ENCODE data around the gene SLC44A4.

SLC44A4 gene

GRCh38 chr6:31862344-31863235, 16.2 kb downstream of the SLC44A4 start, which contains the start of gene NEU1:
Gene NEU1, minus strand, starts transcription at chr6:31862821. Its CDS starts 45 bp downstream, at chr6:31862776.
- peak within 1 kb of the TSS; percentile 77 for H3K27ac ChIP-seq (ENCODE audit: low read depth, low read length, poor library complexity, severe bottlenecking)
- H3K4me1 ChIP-seq (ENCODE audit: insufficient read depth, low read length, severe bottlenecking), result peaks cover 26% of the 10 kb centered on the region
- peak within 1 kb of the TSS; percentile 79 for H3K4me2 ChIP-seq (ENCODE audit: low read length)
- H3K36me3 ChIP-seq (ENCODE audit: insufficient read depth, low read length), result peaks cover 29% of the 10 kb centered on the region
- TF ChIP-seq, protein P1, sequence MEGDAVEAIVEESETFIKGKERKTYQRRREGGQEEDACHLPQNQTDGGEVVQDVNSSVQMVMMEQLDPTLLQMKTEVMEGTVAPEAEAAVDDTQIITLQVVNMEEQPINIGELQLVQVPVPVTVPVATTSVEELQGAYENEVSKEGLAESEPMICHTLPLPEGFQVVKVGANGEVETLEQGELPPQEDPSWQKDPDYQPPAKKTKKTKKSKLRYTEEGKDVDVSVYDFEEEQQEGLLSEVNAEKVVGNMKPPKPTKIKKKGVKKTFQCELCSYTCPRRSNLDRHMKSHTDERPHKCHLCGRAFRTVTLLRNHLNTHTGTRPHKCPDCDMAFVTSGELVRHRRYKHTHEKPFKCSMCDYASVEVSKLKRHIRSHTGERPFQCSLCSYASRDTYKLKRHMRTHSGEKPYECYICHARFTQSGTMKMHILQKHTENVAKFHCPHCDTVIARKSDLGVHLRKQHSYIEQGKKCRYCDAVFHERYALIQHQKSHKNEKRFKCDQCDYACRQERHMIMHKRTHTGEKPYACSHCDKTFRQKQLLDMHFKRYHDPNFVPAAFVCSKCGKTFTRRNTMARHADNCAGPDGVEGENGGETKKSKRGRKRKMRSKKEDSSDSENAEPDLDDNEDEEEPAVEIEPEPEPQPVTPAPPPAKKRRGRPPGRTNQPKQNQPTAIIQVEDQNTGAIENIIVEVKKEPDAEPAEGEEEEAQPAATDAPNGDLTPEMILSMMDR (IDR thresholded peaks at IDR 0.05; ENCODE audit: low read length), result no peak
- TF ChIP-seq EZH2 (IDR thresholded peaks at IDR 0.05; ENCODE audit: borderline replicate concordance, low read length), result no peak
- peak within 1 kb of the TSS; percentile 73 for H3K9ac ChIP-seq (ENCODE audit: low read length)
- H3K9me3 ChIP-seq (ENCODE audit: low read length), result no peaks in the 10 kb centered on the region
- peak within 1 kb of the TSS; percentile 77; the same call in 1 of the 2 replicates for H2AFZ ChIP-seq (ENCODE audit: low read length)
- H3K79me2 ChIP-seq (ENCODE audit: insufficient read depth, low read length), result no peaks in the 10 kb centered on the region
- H3K4me3 ChIP-seq (ENCODE audit: low read depth, low read length, poor library complexity, severe bottlenecking), result peak within 1 kb of the TSS; percentile 78
- H4K20me1 ChIP-seq (ENCODE audit: insufficient read depth, low read length), result no peaks in the 10 kb centered on the region
- no peaks in the 10 kb centered on the region for H3K27me3 ChIP-seq (ENCODE audit: insufficient read depth, low read length)
- H3F3A ChIP-seq (ENCODE audit: insufficient read depth, low read length), result no peaks in the 10 kb centered on the region
- H3K9me2 ChIP-seq (ENCODE audit: low read depth, low read length), result no peaks in the 10 kb centered on the region

GRCh38 chr6:31861919-31862343, 16.9 kb downstream of the SLC44A4 start:
- peaks cover 31% of the 10 kb centered on the region for H3K36me3 ChIP-seq (ENCODE audit: insufficient read depth, low read length)
- no peak overlapping the region for H3K27ac ChIP-seq (ENCODE audit: low read depth, low read length, poor library complexity, severe bottlenecking)
- no peaks in the 10 kb centered on the region for H3K9me2 ChIP-seq (ENCODE audit: low read depth, low read length)
- no peaks in the 10 kb centered on the region for H3K27me3 ChIP-seq (ENCODE audit: insufficient read depth, low read length)
- H3K4me2 ChIP-seq (ENCODE audit: low read length), result peak overlapping the region; percentile 76
- peak overlapping the region; percentile 73 for H3K9ac ChIP-seq (ENCODE audit: low read length)
- TF ChIP-seq EZH2 (IDR thresholded peaks at IDR 0.05; ENCODE audit: borderline replicate concordance, low read length), result no peak
- TF ChIP-seq, protein P1 (IDR thresholded peaks at IDR 0.05; ENCODE audit: low read length), result no peak
- H2AFZ ChIP-seq (ENCODE audit: low read length), result no peak overlapping the region
- H4K20me1 ChIP-seq (ENCODE audit: insufficient read depth, low read length), result no peaks in the 10 kb centered on the region
- no peaks in the 10 kb centered on the region for H3K79me2 ChIP-seq (ENCODE audit: insufficient read depth, low read length)
- peaks cover 26% of the 10 kb centered on the region for H3K4me1 ChIP-seq (ENCODE audit: insufficient read depth, low read length, severe bottlenecking)
- peak overlapping the region; percentile 67 for H3K4me3 ChIP-seq (ENCODE audit: low read depth, low read length, poor library complexity, severe bottlenecking)
- H3F3A ChIP-seq (ENCODE audit: insufficient read depth, low read length), result no peaks in the 10 kb centered on the region
- no peaks in the 10 kb centered on the region for H3K9me3 ChIP-seq (ENCODE audit: low read length)

- Histone ChIP-seq H3K4me3 (ENCODE audit: low read depth, low read length, poor library complexity, severe bottlenecking) (no peak overlapping the region), H3K9ac (ENCODE audit: low read length) (no peak overlapping the region), H3K9me3 (ENCODE audit: low read length) (no peaks in the 10 kb centered on the region), H3K9me2 (ENCODE audit: low read depth, low read length) (no peaks in the 10 kb centered on the region), H3K36me3 (ENCODE audit: insufficient read depth, low read length) (peaks cover 31% of the 10 kb centered on the region), H3K27ac (ENCODE audit: low read depth, low read length, poor library complexity, severe bottlenecking) (no peak overlapping the region), H3K27me3 (ENCODE audit: insufficient read depth, low read length) (no peaks in the 10 kb centered on the region), H3K79me2 (ENCODE audit: insufficient read depth, low read length) (no peaks in the 10 kb centered on the region), H3K4me1 (ENCODE audit: insufficient read depth, low read length, severe bottlenecking) (peaks cover 26% of the 10 kb centered on the region), H3F3A (ENCODE audit: insufficient read depth, low read length) (no peaks in the 10 kb centered on the region), H2AFZ (ENCODE audit: low read length) (no peak overlapping the region), H3K4me2 (ENCODE audit: low read length) (no peak overlapping the region), H4K20me1 (ENCODE audit: insufficient read depth, low read length) (no peaks in the 10 kb centered on the region)
- TF ChIP-seq, protein P1 (IDR thresholded peaks at IDR 0.05; ENCODE audit: low read length), result no peak
- TF ChIP-seq EZH2 (IDR thresholded peaks at IDR 0.05; ENCODE audit: borderline replicate concordance, low read length), result no peak
Measured at GRCh38 chr6:31861150-31861549, 17.6 kb downstream of the SLC44A4 start.

Measured in OCI-LY1 (cell line).